Activated CD4-positive, alpha-beta T cell treated with anti-CD3 and anti-CD28 coated beads, Interleukin-2, amount 50 U/mL, for 4 hours (primary cell): ENCODE results near the gene STUM.

Experiments
- DNase-seq, 2 experiments: peaks; one replicate each; pipeline ENCODE4 v3.0.0-alpha.2; 2020

The STUM gene

GRCh38 chr1:226534098-226534497 lies 14.5 kb upstream of the STUM start:
- DNase-seq, result no peak

- no peak for DNase-seq
Observed at GRCh38 chr1:226534645-226535044, 13.9 kb upstream of the STUM start.

DNA sequence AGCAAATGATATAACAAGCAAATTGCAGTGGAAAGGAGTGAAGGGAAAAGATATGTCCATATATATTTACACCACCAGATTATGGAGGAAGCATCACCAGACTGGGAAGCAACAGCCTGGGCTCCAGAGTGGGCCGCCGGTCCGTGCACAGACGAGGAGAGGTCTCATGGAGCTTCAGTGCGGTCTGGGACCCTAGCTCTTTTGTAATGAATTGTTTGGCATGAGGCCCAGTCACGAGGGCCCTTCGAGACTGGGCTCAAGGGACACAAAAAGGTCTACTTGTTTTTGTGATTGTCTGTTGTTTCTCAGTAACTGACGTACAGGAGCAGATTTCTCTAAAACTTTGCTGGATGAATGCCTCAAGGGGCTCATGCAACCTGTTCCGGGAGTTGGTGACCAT lies 12.9 kb upstream of the STUM start:
- no peak for DNase-seq

DNA sequence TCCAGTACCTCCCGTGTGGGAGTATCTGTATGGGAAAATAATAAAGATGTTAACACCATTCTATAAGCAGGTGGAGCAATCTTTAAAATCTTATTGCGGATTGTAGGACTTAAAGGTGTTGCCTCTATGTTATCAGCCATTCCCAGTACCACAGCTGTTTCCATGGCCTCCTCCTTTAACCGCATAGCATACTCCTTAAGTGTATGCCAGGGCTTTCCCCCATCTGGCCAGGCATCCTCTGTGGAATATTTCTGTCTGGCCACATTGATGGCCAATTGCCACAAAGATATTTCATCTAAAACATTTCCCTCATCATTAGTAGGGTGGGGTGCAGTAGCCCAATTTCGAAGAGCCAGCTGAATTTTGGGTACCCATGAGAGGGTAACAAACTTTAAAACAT lies 7.3 kb upstream of the STUM start:
- DNase-seq, result no peak

DNA sequence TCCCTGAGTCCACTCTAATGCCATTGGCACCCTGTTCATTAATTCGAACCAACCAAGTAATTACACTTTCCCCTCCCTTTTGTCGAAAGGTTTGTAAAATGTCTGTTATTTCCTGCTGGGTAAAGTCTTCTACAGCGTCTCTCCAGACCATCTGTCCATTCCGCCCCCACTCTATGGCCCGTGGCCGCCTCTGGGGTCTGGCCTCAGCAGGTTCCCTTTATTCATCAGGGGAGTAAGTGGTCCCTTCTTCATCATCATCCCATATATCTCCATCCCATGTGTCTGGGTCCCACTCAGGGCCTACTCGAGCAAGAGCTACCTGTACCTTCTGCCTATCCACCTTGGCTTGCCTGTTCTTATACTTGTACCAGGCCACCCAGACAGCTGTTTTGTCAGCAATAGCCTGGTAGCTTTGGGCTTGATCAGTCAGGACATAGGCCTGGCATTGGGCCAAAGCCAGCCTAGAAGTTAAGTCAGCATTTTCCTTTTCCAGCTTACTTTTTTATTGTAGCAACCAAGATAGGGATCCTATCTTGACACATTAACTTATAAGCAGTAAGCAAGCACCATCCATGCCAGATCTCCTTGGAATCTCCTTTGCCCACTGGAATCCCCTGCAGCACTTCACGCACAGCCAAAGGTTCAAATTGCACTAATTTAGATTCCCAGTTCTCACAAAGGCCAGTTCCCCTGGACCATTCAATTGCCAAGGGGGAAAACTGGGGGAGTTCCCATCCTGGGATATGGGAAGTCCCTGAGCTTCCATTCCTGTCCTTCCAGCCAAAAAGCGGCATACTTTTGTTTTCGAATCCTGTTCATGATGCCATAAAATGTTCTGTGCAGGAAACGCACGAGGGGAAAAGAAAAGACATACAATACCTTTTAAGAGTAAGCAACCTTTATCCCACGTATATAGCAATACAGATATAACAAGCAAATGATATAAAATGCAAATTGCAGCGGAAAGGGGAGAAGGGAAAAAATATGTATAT lies 6.6 kb upstream of the STUM start:
- DNase-seq, result no peak

DNA sequence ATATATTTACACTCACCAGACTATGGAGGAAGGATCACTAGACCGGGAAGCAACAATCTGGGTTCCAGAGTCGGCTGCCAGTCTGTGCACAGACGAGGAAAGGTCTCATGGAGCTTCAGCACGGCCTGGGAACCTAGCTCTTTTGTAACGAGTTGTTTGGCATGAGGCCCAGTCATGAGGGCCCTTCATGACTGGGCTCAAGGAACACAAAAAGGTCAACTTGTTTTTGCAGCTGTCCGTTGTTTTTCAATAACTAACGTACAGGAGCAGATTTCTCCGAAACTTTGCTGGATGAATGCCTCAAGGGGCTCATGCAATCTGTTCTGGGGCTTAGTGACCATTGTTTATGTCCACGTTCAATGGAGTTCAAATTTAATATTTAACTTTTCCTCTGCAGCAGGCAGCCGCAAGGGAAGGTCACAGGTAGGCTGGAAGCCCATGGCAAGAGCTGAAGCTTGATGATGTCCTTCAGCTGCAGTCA lies 5.9 kb upstream of the STUM start:
- no peak for DNase-seq

GRCh38 chr1:226545836-226546596 lies 2.5 kb upstream of the STUM start:
- DNase-seq, result no peak

GRCh38 chr1:226546926-226547325 lies 1.6 kb upstream of the STUM start:
- no peak for DNase-seq

- peak; percentile 57 to 59 for DNase-seq
Observed at GRCh38 chr1:226547754-226548191, 791 bp upstream of the STUM start.

GRCh38 chr1:226549094-226549936 lies 751 bp downstream of the STUM start:
- no peak for DNase-seq

- DNase-seq, result no peak
Observed at GRCh38 chr1:226549937-226550671, 1.5 kb downstream of the STUM start.

DNA sequence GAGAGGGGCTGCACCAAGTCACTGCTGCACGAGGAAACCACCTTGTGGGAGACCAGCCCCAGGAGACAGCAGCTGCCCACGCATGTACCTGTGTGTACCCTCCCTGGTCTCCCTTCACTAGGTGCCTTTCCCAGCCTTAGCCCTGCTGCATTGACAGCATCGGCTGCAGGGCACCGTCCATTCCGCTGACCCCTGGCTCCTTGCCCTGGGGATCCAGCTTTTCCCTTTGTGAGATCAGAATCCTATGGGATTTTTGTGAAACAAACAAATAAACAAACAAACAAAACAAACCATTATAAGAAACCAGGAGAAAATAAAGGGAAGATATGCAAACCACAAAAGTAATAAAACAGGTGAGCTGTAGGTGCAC lies 2.1 kb downstream of the STUM start:
- DNase-seq, result no peak

DNA sequence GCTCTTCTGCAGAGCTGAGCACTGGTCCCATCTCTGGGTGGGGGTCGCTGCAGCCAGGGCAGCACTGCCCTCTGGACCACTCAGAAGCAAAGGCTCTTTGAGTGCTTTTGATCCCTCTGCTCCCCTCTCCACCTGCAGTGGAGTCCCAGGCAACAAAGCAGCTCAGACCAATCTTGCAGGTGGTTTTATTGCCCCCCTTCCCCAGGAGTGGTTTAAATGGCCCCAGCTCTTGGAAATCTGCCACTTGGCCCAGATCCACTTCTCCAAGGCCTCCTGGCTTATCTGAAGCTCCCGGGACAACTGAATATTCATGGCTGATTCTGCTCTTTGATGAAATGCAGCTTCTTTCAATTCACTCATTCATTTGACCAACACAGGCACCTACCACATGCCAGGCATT lies 2.7 kb downstream of the STUM start:
- no peak for DNase-seq

DNA sequence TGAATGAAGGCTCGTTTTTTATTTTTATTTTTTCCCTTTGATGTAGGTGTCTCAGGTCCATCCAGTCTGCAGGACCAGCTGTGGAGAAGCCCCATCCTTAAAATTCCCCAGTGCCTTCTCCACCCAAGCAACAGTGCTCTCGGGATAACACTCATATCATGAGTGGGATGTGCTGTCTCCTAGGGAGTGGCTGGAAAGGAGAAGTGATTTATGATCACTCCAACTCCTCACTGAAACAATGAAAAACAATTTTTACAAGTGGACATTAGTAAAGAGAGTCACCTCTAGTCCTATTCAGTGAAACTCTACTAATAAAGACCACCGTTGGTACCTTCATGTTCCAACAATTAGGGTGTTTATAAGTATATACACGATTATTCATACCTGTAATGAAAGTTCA lies 3.5 kb downstream of the STUM start:
- no peak for DNase-seq

GRCh38 chr1:226553266-226553923 lies 4.8 kb downstream of the STUM start:
- no peak for DNase-seq

DNA sequence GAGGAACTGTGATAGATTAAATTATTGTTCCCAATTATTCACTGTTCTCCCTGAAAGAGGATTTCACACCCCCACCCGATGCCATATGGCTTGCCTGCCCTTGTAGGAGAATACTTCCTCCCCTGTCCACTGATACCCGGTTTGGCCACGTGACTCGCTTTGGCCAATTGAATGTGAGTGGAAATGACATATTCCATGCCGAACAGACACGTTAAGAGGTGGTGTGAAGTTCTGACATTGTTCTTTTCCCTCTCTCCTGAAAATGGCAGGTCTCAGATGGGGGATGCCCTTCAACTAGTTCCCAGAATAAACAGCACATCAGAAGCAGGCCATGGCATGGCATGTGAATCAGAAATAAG lies 5.3 kb downstream of the STUM start:
- no peak for DNase-seq

- DNase-seq, result no peak
Observed at GRCh38 chr1:226555092-226555491, 6.5 kb downstream of the STUM start.

DNA sequence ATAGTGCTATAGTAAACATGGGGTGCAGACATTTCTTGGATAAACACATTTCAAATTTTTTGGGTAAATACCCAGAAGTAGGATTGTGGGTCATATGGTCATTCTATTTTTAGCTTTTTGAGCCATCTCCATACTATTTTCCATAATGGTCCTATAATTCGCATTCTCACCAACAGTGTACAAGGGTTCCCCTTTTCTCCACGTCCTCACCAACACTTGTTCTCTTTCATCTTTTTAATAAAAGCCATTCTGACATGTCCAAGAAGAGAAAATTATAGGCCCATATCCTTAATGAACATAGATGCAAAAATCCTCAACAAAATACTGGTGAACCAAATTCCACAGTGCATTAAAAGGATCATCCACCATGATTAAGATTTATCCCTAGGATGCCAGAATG lies 8.9 kb downstream of the STUM start:
- DNase-seq, result no peak

DNA sequence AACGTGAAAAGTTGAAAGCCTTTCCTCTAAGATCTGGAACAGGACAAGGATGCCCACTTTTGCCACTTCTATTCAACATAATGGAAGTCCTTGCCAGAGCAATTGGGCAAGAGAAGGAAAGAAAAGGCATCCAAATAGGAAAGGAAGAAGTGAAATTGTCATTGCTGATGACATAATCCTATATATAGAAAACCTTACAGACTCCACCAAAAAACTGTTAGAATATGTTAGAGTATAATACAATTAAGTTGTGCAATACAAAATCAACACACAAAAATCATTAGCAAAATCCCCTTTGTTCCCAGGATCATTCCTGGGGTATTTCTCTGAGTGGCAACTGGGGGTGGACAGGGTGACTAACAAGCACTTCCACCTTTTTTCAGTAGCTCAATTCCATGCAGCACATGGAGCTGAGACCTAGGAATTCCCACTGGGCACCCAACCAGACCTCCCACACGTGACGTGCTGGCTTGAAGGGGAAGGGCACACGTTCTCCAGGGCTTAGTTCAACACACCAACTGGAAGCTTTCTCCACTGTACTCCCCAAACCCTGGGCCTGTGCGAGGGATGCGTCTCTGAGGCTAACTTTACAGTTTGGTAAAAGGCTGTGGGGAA lies 9.6 kb downstream of the STUM start:
- DNase-seq, result no peak

GRCh38 chr1:226560243-226560642 lies 11.7 kb downstream of the STUM start:
- DNase-seq, result no peak

DNA sequence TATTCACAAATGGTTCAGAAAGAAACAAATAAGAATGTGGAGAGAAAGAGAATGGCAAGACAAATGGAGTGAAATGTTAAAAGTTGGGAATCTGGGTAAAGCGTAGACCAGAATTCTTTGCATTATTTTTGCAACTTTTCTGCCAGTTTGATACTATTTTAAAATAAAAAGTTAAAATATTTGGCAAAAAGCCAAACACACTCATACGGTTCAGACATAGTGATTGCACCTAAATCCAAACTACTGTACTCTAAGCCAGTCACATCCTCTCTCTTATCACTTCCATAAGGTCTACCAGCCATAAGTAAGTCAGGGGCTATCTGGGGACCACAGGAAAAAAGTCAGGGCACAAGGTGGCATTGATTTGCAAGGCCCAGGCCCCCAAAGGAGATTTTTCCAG lies 14.4 kb downstream of the STUM start:
- DNase-seq, result no peak
